Ureter (tissue), 1 donor: Measurements from ENCODE around the gene GALNT18. TPM values are rescaled to one million over a fixed set of nuclear protein-coding genes. Genes with fewer than 3 reads are reported as not detected.

ENCODE experiments used
- DNase-seq: peaks from one replicate; pipeline ENCODE4 v3.0.0-alpha.2; 2020; ENCODE audit warnings: low spot score
- total RNA-seq: library from RNA; stranded (reverse); gene quantifications from one replicate; pipeline ENCODE4 v1.2.4, GENCODE V29; 2023
- donor health status: DM: yes; HTN: yes; CAD: no.

Gene GALNT18
- total RNA-seq, 1 donor from 2014 or later = 13.3 TPM

DNA sequence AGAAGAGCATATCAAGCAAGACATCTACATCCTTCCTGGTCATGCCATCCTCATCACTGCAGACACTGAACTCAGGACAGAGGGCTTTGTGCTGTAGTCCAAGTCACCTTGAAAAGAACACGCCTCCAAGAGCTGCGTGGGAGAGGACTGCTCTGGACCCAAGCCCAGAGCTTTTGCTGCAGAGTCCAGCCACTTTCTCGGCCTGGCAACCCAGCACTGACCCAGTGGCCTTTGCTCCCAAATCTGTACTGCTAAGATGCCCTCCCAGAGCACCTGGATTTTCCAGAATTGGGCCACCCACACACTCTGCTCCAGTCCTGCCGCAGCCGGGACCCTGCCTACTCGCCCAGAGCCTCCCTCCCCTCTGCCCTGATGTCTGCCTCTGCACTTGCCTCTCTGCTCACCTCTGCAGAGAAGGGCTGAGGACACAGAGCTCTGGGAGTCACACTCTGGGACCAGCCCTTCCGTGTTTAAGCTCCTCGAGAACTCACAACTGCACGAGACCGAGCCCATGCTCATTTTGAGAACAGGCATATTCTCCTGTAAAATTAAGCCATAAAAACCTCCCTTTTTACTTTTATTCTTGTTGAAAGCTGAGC lies 185.0 kb downstream of the GALNT18 start:
- DNase-seq = no peak

DNA sequence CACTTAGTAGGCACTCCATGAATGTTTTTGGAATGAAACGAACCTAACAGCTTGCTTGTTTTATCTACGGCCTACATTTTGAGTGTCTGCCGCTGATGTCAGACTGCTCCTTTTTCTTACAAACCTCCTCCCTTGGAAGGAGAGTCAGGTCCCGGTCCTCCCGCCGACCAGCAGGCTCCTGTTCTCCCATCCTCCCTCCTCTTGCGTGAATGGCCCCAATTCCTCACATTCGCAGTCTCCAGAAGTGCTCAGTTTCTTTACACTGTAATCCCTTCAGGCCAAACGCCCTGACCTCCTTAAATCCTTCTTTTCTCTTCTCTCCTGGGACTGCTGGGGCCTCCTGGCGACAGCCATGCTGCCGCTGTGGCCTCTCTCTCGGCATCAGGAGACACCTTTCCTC lies 186.2 kb downstream of the GALNT18 start:
- no peak for DNase-seq

DNA sequence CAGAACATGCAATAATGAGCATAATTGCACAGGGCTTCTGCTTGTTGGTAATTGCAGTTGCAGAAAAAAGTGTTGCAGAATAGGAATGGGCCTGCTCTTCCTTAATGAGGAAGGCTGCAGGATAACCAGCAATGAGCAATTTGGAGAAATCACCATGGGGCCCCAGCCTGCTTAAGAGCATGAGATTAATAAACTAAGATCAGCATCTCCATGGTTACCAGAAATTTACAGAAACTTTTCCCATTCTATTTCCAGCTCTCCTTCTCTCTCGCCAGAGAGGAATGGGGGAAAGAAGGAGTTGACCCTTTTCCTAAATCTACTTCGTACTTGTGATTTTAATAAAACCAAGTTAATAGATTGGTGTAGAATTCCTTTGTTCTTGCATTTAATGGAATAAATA lies 187.8 kb downstream of the GALNT18 start:
- DNase-seq = no peak

DNA sequence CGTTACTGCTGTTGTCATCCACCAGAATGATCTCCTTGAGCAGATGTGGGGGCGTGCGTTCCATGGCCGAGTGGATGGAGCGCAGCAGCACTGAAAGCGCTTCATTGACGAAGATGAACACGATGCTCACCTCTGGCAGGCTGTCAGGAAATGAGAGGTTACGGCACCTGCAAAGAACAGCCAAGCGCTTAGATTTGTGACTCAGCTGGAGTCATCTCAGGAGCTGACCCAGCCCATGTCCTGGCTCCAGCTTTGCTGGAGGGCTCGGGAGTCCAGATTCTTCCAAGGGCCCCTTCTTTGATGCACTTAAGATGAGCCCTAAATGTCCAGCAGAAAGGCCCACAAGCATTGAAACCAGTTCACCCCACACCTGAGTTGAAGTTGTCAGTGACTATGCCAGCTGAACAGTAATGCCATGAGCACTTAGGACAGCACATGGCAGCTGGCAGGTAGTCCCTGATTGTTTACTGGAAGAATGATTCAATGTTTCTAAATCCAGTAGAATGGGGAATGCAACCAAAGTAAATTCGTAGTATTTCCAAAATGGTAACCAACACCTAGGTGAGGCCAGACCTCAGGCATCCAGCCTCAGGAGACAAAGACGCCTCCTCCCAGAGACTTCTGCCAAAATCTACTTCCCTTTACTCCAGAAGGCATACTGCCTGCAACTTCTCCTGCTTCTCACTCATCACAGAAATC lies 189.0 kb downstream of the GALNT18 start:
- no peak for DNase-seq

- no peak for DNase-seq
Observed at GRCh38 chr11:11430431-11430830, 191.4 kb downstream of the GALNT18 start.

DNA sequence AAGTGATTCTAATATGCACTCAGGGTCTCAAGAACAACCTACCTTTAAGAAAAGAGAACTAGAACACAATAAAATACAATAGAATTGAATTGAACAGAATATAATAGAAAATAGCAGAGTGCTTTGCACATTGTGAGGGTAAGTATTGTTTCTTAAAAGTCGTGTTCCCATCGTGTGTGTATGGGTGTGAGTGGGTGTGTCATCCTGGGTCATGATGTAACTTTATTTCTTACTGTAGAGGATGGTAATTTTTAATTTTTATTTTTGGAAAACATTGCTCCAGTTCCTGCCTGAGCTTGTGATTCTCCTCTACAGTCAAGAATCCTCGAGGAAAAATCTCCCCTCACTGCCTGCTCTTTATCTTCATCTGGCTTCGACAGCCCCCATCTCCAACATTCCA lies 193.1 kb downstream of the GALNT18 start:
- DNase-seq = no peak

- DNase-seq = no peak
Observed at GRCh38 chr11:11427542-11427941, 194.3 kb downstream of the GALNT18 start.

DNA sequence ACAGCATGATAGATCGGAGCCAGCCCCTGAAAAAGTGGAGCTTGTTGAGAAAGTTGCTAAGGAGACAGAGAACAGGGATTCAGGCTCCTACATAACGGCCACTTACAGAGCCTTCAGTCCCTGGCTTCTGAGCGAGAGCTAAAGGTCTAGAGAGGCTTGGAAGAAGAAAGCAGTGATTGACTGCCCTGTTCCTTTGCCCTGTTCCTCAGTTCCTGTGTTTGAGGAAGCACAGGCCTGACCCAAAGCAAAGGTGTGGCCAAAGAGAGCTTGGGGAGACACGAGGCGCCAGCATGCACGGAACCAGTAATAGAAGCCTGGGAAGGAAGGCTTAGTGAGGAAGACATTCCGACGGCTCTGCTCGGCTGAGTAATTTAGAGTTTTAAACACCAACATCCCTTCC lies 194.7 kb downstream of the GALNT18 start:
- no peak for DNase-seq

DNA sequence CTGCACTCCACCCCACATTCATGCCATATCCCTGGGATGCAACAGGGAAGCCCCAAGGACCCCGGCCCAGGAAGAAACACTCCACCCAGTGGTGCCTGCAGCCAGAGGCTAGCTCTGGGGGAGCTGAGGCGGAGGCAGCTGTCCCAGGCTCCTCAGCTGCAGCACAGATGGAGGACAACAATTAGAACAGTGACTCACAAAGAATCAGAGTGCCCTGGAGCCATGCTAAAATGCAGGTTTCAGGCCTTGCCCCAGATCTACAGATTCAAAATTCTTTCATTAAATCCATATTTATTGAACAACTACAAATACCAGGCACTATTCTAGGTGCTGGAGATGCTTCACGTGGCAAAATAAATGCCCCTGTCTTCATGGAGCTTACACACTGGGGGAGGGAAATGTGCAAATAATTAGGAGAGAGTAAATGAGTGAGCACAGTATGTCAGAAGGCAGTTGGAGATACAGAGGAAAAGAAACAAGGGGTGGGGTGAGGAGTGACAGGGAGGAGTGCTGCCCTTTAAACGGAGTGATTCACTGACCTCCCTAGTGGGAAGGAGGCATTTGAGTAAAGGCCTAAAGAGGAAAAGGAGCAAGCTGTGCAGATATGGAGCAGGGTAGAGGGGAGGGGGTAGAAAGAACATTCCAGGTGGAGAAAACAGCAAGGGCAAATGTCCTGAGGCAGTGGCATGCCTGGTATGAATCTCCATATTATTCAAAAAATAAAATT lies 195.4 kb downstream of the GALNT18 start:
- DNase-seq = no peak

DNA sequence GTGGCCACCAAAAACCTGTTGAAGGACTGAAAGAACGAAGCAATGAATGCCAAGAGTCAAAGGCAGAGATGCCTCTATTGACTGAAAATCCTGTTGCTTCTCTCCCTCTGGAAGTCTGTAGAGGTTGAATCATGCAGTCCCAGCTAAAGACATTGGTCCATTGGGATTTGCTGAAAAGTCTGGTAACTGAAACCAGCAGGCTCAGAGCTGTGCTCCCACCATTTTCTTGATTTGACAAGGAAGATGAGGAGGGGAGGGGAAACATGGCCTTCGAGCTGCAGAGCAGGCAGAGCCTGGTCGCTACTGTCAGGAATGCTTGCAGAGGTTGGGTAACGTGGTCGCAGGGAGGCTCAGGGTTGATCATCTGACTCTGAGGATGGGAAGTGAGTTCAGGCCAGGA lies 196.0 kb downstream of the GALNT18 start:
- DNase-seq = no peak

DNA sequence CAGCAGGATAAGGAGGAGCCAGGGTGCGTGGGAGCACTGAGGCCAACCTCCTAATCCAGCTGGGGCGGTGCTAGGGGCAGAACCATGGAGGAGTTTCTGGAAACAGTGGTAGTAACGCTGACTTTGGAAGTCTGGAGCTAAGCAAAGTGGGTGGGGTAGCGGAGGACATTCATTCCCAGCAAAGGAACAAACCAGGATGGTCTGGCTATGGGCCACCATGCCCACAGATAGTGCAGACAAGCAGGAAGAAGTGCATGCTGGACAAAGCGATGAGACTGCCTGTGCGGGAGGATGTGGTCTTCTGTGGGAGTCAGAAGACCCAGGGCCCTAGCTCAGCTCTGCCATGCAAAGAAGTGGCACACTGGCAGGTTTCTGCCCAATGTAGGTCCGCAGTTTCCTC lies 197.1 kb downstream of the GALNT18 start:
- no peak for DNase-seq

- DNase-seq = no peak
Observed at GRCh38 chr11:11422411-11423128, 199.2 kb downstream of the GALNT18 start.

GRCh38 chr11:11421509-11421908 lies 200.3 kb downstream of the GALNT18 start:
- DNase-seq = no peak

GRCh38 chr11:11420899-11421285 lies 200.9 kb downstream of the GALNT18 start:
- DNase-seq = no peak

DNA sequence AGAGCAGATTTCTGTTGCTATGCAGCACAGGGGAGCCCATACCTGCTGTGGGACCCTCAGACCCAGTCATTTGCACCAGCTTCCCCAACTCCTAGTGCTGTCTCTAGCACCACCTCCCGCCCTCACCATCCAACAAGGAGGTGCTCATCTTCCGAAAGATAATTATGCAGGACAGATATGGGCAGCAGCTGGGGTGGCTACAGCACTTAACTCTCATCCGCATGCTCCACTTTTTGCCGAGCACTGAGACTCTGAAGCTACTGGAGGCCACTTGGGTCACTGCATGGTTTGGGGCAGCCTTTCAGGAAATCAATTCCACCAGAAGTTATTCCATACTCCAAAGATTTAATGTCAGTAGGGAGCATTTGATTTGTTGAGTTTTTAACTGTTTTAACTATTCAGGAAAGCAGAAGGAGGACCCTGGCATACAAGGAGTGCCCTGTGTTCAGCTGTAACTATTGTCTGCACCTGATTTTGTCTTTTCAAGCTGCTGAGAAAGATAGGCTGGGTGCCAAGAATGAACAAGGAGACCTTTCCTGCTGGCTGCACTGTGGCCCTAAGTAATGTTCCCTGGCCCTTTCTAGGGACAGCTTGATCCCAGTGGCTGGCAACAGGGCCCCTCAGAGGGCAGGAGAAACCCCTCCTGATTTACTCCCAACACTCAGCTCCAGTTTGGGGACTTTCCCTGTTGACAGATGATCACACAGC lies 201.5 kb downstream of the GALNT18 start:
- no peak for DNase-seq

GRCh38 chr11:11419747-11420146 lies 202.1 kb downstream of the GALNT18 start:
- no peak for DNase-seq

DNA sequence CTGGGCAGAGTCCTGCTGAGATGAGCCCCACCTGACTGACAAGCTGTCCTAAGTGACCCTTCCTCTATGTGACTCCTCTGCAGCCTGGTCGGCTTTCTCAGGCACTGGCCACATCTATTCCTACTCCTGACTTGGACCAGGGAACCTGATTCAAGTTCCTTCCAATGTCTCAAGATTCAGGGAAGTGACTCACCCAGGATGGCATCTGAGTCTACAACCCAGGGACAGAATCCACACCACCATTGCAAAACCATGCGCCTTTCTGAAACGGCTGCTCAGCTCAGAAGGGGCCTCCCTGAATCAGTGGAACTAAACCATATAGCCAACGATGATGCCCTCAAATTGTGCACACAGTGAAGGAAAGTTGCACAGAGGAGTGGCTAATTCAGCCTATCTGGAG lies 204.9 kb downstream of the GALNT18 start:
- DNase-seq = no peak

GRCh38 chr11:11416502-11416901 lies 205.3 kb downstream of the GALNT18 start:
- DNase-seq = no peak

GRCh38 chr11:11415901-11416300 lies 205.9 kb downstream of the GALNT18 start:
- DNase-seq = no peak

GRCh38 chr11:11414996-11415395 lies 206.8 kb downstream of the GALNT18 start:
- DNase-seq = no peak

DNA sequence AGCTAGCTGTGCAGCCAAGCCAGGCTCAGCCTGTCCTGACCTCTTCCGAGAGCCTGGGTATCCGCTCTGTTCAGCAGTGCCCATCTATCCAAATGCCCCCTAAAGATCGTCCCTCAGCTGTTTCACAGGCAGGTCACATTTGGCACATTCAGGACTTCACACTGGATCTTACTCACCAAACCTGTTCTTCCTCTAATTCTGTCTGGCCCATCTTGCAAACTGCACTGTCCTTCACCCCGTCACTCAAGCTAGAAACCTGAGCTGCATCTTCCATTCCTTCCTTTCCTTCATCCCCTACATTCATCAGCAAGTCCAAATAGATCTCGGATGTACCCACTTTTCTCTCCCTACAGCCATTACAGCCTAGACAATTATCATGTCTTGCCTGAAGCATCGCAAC lies 208.0 kb downstream of the GALNT18 start:
- no peak for DNase-seq
